ENCODE results near the gene NMT2. TPM values are rescaled to one million over a fixed set of nuclear protein-coding genes. Genes with fewer than 3 reads are reported as not detected.
A peak's percentile ranks its signal among the peaks of the same experiment; 100 is the strongest.

The NMT2 gene
- total RNA-seq, 1 experiment from 2014 or later: 11.8 TPM

DNA sequence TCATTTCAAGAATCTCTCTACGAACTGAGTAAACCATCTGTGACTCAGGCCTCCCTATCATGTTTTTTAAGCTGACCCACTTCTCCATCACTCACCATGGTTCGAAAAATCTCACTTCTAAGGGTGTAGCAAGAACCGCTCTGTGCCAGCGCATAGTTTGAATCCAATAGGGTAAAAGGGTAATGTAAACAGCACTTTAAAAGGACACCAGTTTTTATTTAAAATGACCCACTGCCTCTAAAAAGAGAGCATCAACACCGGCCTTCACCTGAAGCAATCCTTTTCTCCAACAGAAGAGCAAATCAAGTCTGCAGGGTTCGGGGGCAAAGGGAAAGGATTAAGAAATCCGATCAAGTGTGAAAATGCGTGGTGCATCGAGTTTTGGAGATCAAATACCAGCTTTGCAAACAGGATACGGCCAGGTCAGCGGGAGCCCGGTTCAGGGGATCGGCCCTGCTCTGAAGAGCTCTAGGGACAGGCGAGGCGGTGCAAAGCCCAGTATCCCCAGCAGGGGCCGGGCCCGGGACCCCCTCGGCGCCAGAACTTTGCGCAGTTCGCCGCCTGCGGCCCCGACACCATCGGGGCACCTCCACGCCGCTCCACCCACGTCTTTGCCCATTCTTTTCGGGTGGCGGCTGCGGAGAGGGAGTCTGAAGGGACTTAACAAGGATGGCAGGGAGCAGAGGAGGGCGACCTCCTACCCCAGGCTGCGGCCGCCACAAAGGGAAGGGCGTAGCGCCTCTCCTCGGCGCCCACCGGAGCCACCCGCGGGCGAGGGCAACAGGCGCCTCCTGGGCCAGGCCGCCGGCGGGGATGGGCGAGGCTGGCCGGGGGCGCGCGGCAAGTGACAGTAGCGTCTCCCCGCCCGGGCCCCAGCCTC lies 842 bp downstream of the NMT2 start:
- Histone ChIP-seq H3K4me2 (ENCODE audit: insufficient read depth, insufficient read length, low read length) (peak overlapping the region; percentile 79), H3K14ac (ENCODE audit: insufficient read depth, low read length) (peak overlapping the region; percentile 74), H3K23me2 (ENCODE audit: insufficient read length, low read depth, low read length, poor library complexity, severe bottlenecking) (peaks cover 4% of the 10 kb centered on the region), H4K91ac (ENCODE audit: insufficient read length, low read depth, low read length) (no peak overlapping the region), H2AFZ (ENCODE audit: low read length) (no peak overlapping the region), H4K5ac (ENCODE audit: insufficient read length, low read depth, low read length) (no peak overlapping the region), H3K27me3 (ENCODE audit: insufficient read depth, low read length) (no peaks in the 10 kb centered on the region), H3K4ac (ENCODE audit: low read depth, low read length) (no peak overlapping the region), H2BK12ac (ENCODE audit: insufficient read length, low read depth, low read length) (no peak overlapping the region), H3K9ac (ENCODE audit: extremely low read depth, insufficient read length, low read length) (peak overlapping the region; percentile 65), H3K79me1 (ENCODE audit: insufficient read depth, low read depth, low read length, poor library complexity, severe bottlenecking) (peaks cover 4% of the 10 kb centered on the region), H2BK15ac (ENCODE audit: low read depth, low read length) (no peak overlapping the region), H3K4me1 (ENCODE audit: insufficient read depth, low read length) (no peaks in the 10 kb centered on the region; the same call in 1 of the 2 replicates), H2AK5ac (ENCODE audit: insufficient read length, low read length) (no peak overlapping the region), H3K27ac (ENCODE audit: insufficient read length, low read depth, low read length) (no peak overlapping the region), H2BK120ac (ENCODE audit: low read depth, low read length, poor library complexity, severe bottlenecking) (no peak overlapping the region), H3K9me3 (ENCODE audit: control insufficient read depth, low read depth, low read length) (no peaks in the 10 kb centered on the region), H4K8ac (replicated peaks; ENCODE audit: insufficient read length, low read depth, low read length) (no peak overlapping the region), H2BK20ac (ENCODE audit: low read depth, low read length, poor library complexity, severe bottlenecking) (no peak overlapping the region), H3K23ac (ENCODE audit: insufficient read length, low read depth, low read length) (no peak overlapping the region), H4K20me1 (ENCODE audit: control insufficient read depth, insufficient read depth, insufficient read length) (no peaks in the 10 kb centered on the region), H3K56ac (ENCODE audit: insufficient read length, low read depth, low read length) (no peak overlapping the region), H3K79me2 (ENCODE audit: insufficient read depth, low read length) (no peaks in the 10 kb centered on the region), H2BK5ac (ENCODE audit: insufficient read length, low read length) (no peak overlapping the region), H3K18ac (ENCODE audit: insufficient read length, low read depth, low read length) (peak overlapping the region; percentile 73), H3T11ph (ENCODE audit: low read length) (no peak overlapping the region)
- Mint-ChIP-seq H3K4me3 (peak overlapping the region; percentile 90 to 93), H3K4me1 (peaks cover 25 to 33% of the 10 kb centered on the region in 2 experiments), H3K36me3 (ENCODE audit: insufficient read depth in 1 of 3, low read depth in 3 of 3) (no peaks in the 10 kb centered on the region), H3K27ac (peak overlapping the region in 2 of 3 experiments; percentile 82 to 84; a peak in 3 of 7 replicates), H3K9me3 (no peaks in the 10 kb centered on the region), H3K27me3 (ENCODE audit: low read depth) (peaks cover 10% of the 10 kb centered on the region)
- WGBS (ENCODE audit: extremely low coverage, insufficient read length, low lambda C conversion rate): no CpG with 5 or more reads among the region's 54 CpGs
- peak; percentile 79 for DNase-seq
- TF ChIP-seq, protein P1, sequence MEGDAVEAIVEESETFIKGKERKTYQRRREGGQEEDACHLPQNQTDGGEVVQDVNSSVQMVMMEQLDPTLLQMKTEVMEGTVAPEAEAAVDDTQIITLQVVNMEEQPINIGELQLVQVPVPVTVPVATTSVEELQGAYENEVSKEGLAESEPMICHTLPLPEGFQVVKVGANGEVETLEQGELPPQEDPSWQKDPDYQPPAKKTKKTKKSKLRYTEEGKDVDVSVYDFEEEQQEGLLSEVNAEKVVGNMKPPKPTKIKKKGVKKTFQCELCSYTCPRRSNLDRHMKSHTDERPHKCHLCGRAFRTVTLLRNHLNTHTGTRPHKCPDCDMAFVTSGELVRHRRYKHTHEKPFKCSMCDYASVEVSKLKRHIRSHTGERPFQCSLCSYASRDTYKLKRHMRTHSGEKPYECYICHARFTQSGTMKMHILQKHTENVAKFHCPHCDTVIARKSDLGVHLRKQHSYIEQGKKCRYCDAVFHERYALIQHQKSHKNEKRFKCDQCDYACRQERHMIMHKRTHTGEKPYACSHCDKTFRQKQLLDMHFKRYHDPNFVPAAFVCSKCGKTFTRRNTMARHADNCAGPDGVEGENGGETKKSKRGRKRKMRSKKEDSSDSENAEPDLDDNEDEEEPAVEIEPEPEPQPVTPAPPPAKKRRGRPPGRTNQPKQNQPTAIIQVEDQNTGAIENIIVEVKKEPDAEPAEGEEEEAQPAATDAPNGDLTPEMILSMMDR (conservative IDR thresholded peaks at IDR 0.05): peak; percentile 65
